NCI-H1105 (cell line): ENCODE data around the gene C3orf22.

Source experiments
- DNase-seq: peaks from one replicate; lab custom pipeline; 2025; lab: John Stamatoyannopoulos, UW

C3orf22 gene

GRCh38 chr3:126556637-126557414, 1.9 kb downstream of the C3orf22 start:
- no peak for DNase-seq

- no peak for DNase-seq
Observed at GRCh38 chr3:126555795-126556636, 2.7 kb downstream of the C3orf22 start.

- DNase-seq, result no peak
Observed at GRCh38 chr3:126554560-126555525, 3.9 kb downstream of the C3orf22 start.

- DNase-seq, result no peak
Observed at GRCh38 chr3:126553284-126554084, 5.2 kb downstream of the C3orf22 start.

GRCh38 chr3:126552688-126553283, 5.9 kb downstream of the C3orf22 start:
- DNase-seq, result no peak

- no peak for DNase-seq
Observed at GRCh38 chr3:126551839-126552687, 6.7 kb downstream of the C3orf22 start.

DNA sequence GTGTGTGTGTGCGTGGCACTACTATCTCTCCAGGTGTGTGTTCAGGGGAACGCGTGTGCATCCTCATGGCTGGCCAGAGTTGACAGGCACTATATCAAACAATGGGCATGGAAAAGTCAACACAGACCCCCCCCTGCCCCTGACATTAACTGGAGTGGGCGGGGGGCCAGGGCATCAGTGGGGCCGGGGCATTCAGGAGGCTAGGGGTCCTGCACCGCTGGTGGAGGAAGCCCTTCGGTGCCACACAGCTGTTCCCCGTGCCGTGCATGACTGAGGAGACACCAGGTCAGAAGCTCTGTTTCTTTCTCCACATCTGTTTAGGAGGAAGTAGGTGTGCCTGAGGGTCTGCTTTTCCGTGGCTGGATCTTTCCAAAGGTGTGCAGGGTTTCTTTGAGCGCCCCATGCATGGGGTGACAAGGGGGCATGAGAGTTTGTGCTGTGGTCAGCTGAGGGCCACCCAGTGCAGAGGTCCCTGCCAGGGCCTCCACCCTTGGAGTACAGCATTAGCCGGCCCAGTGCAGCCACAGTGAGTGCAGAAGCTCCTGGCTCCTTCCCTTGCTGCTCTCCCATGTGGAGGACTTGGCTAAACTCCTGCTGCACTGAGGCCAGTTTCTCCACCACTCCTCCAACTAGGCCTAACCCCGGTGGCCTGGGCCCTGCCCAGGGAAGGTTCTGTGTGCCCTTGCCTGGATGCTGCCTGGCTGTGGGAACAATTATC, 7.5 kb downstream of the C3orf22 start:
- DNase-seq, result no peak

DNA sequence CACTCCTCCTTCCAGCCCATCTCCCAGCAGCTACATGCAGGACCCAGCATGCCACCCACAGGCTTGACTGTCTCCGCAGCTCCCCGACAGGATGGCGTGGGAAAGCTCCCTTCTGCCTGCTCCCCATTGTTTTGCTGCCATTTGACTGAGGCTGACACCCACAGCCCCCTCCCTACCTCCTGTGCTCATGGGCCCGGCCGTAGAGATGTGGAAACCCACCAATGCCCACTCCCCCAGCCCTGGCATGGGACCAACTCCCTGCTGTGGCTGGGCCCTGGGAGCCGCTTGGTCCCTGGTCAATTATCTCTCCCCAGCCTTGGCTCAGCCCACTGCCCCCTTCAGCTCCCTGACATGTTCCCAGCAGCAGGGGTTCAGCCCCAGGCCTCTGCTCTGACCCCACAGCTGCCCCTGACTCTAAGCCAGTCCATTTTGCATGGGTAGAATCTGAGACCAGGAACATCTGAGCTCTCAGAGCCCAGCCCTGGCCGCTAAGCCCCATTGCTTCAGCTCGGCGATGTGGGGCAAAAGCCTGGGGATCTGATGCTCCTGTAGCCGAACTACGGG, 8.2 kb downstream of the C3orf22 start:
- no peak for DNase-seq

DNA sequence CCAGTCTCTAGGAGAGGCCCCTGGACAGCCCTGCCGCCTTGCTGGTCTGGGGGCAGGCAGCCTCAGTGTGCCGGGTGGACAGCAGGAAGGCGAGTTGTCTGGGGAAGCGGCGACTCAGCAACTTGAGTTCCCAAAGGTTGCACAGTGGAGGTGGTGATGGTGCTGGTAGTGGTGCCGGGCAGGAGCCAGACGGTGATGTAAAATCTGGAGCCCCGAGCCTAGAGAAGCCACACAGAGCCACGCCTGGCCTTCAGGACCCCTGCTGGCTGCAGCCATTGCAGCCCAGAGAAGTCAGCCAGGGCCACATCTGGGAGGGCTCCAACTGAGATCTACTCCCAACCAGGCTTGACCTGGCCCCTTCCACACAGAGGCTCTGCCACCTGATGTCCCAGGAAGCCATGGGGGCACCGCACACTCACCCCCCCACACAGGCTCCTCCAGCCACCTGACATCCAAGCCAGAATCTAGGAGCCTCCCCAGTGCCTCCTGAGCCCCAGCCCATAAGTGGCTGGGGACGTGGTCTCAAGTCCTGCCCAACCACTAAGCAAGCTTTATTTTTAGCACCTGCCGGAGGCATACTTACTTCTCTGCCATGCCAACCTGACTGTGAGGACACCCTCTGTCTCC, 8.8 kb downstream of the C3orf22 start:
- DNase-seq, result no peak

DNA sequence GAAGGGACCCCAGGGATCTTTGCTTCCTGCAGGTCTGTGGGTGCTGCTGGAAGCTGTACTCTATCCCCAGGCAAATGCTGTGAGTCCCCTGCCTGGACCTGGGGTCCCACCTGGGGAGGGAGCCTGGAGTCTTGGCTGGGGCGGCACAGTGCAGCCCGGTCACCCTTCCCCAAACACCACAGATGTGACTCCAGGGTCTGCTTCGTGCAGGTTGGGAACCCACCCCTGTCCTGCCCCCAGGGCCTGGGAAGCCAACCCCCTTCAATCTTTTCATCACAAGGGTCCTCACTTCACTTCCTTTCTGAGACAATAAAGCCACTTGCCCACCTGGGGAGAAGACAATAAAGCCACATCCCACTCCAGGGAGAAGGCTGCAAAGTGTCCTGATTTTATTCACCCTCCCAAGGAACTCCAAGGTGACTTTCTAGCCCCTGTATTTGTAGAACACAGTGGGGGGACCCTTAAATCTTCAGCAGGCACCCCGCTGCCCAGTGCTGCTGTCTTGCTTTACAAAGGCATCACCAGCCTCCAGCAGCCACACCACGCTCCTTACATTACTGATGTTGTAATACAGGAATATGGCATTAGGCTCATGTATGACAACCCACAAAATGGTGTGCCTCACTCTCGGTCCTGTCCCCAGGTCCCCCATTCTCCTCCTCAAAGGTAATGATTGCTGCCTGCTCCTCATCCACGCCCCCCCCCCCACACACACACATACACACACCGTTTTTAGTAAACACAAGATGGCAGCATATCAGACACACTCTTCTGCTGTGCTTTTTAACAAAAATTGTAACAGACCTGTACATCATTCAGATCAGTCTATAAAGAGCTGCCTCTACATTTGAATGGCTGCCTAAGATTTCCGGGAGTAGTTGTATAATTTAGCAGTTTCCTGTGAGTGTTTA, 9.9 kb downstream of the C3orf22 start:
- DNase-seq, result no peak

DNA sequence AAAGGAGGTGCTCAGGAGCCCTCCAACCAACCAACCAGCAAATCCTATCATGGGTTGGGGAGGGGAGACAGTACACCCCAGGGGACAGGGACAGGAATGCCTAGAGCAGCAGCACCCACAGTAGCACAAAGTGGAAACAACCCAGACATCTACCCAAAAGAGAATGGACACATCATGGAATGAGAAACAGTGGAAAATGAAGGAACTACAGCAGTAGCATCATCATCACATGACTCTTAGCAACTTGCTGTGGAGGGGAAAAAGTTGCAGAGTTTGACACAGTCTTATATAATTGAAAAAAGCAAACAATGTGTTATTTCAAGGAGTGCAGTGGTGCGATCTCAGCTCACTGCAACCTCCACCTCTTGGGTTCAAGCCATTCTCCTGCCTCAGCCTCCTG, 11.0 kb downstream of the C3orf22 start:
- DNase-seq, result no peak

DNA sequence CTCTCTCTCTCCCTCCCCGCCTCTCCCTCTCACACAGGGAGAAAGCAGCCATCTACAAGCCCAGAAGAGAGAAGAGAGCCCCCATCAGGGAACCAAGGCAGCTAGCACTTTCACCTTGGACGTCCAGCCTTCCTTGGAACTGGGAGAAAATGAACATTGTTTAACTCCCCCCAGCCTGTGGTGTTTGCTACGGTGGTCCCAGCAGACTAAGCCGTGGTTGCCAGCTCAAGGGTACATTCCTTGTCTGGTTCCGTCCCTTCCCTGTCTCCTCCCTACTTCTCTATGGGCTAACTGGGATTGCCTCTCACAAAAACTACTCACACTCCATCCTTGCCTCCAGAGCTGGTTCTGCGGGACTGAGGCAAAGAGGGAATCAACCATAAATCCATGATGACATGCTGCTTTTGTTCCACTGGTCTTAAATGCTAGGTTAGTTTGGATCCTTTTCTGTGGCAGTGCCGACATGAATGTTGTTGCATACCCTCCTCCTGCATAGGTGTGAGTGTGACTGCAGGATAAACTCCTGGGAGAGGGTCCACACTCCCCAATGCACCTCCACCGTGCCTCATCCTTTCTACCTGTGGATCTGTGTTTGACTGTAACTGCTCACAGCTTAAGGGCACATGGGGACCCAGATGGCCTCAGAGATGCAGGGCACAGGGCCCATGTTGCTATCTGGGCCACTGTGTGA, 12.0 kb downstream of the C3orf22 start:
- no peak for DNase-seq

DNA sequence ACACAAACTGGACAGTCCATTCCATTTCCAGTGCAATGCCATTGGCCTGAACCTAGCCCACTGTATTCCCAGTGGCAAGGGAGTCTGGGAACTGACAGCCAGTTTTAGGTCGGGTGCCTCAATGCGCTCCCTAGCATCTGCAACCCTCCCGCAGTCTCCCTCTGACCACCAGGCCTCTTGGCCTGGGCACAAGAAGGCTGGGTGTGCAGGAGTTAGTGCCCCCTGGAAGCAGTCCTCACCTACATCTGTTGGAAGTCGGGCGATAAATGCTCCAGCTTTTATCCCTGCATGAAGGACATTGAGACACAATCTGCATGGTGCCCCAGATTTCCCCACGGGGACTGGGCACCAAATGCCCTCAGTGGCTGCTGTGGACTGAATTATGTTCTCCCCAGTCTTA, 12.7 kb downstream of the C3orf22 start:
- DNase-seq, result no peak

DNA sequence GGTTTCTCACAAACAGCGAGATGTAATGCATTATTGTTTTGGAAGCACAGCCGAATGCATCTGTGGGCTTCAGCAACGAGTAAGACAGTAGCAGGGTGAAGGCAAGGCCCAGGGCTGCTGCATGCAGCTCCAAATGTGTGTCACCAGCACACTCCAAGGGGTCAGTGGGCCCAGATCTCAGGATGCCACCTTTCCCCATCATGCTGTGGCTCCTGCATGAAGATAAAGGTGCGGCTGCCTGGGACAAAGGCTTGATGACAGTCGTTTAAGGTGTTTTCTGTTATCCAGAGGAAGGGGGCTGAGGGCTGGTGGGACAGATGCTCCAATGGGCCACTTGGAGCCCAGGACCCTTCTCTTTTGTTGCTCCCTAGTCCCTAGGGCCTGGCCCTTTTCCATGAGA, 13.2 kb downstream of the C3orf22 start:
- no peak for DNase-seq

DNA sequence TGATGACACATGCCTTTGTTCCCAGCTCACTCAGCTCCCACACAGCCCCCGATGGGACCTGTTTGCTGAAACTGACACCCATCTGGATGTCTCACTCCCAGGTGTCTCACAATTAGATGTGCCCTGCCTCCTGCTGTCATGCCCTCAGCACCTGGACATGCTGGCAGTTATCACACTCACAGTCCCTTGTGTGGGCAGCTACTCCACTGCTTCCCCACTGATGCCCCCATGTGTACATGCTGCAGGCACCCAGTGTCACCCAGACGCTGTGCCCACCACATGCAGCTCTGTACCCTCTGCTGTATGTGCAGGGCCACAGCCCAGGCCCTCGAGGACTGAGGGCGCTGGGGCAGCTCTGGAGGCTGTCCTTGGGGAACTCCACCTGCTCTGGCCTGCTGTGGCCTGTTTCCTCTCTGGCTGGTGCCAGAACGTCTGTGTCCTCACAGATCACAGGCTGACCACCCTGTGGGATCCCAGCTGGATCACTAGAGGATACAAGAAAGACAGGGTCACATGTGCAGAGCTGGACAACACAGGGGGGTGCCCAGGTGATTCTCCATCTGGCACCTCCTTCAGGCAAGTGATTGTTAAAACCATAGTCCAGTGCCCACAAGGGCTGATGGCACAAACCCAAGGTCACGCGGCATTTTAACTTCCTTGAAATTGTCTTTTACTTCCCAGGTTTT, 14.0 kb downstream of the C3orf22 start:
- no peak for DNase-seq

DNA sequence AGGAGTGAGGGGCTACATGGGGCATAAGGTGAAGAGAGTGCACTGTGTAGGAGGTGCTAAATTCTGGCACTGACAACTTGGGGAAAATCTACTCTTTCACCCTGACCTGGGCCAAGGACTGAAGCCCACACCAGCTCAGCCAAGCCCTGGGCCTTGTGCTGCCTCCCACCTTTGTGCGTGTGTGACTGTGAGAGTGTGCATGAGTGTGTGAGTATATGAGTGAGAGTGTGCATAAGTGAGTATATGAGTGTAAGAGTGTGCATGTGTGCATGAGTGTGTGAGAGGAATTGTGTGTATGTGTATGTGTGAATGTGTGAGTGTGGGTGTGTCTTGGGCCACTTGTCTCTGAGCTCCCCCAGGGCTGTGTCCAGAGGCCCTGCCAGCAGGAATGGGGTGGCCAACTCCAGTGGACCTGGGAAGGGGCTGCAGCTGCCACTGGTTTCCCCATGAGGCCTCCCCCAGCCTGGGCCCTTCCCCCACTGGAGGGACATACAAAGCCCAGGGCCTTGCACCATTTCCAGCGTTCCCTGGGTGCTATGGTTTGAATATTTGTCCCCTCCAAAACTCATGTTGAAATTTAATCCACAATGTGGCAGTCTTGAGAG, 15.2 kb downstream of the C3orf22 start:
- no peak for DNase-seq
